Osteoblast (primary cell): ENCODE data around the gene DPP7. TPM values are rescaled to one million over a fixed set of nuclear protein-coding genes. Genes with fewer than 3 reads are reported as not detected.

ENCODE experiments used
- DNase-seq: peaks from one replicate; pipeline ENCODE4 v3.0.0; 2011; ENCODE audit warnings: low spot score, mixed read lengths; ENCODE audit not compliant: insufficient read length; ENCODE audit errors: missing footprints
- H2AFZ ChIP-seq: 2 replicates; pipeline ENCODE4 v1.6.0; 2011; ENCODE audit warnings: mild to moderate bottlenecking, low read length
- H3K27ac ChIP-seq: 2 replicates; pipeline ENCODE4 v1.5.1; 2011; ENCODE audit warnings: mild to moderate bottlenecking, low read depth, low read length, moderate library complexity
- H3K27me3 ChIP-seq: 2 replicates; pipeline ENCODE4 v1.6.0; 2012; ENCODE audit warnings: mild to moderate bottlenecking, control low read depth, inconsistent platforms, low read length, moderate library complexity; ENCODE audit not compliant: insufficient read depth
- H3K36me3 ChIP-seq: 2 replicates; pipeline ENCODE4 v1.5.1; 2011; ENCODE audit warnings: mild to moderate bottlenecking, low read length, control low read depth, moderate library complexity; ENCODE audit not compliant: insufficient read depth
- H3K4me1 ChIP-seq: 2 replicates; pipeline ENCODE4 v1.5.1; 2011; ENCODE audit warnings: mild to moderate bottlenecking, low read length, control low read depth, moderate library complexity; ENCODE audit not compliant: insufficient read depth
- H3K4me2 ChIP-seq: 2 replicates; pipeline ENCODE4 v1.6.0; 2011; ENCODE audit warnings: mild to moderate bottlenecking, low read length; ENCODE audit not compliant: insufficient read depth
- H3K4me3 ChIP-seq: fragments of 200-600 bp; sonication (generic); 3 replicates; pipeline ENCODE4 v1.5.1; 2012; ENCODE audit warnings: mild to moderate bottlenecking, low read length, inconsistent platforms; ENCODE audit not compliant: insufficient read depth
- H3K79me2 ChIP-seq: 2 replicates; pipeline ENCODE4 v1.6.0; 2012; ENCODE audit warnings: mild to moderate bottlenecking, low read length, control low read depth, inconsistent platforms; ENCODE audit not compliant: insufficient read depth
- H3K9me3 ChIP-seq: 2 replicates; pipeline ENCODE4 v1.5.1; 2011; ENCODE audit warnings: low read depth, low read length, control low read depth
- H4K20me1 ChIP-seq: 2 replicates; pipeline ENCODE4 v1.6.0; 2012; ENCODE audit warnings: mild to moderate bottlenecking, low read length, control low read depth; ENCODE audit not compliant: insufficient read depth
- CTCF ChIP-seq: IDR thresholded peaks from 2 replicates; pipeline ENCODE4 v1.5.1; 2011; ENCODE audit warnings: mild to moderate bottlenecking, low read depth, low read length, moderate library complexity; ENCODE audit errors: extremely low read depth
- total RNA-seq: library from RNA; depleted of rRNA; stranded (reverse); fragments of >200 nt; gene quantifications from 2 replicates; pipeline ENCODE4 v1.2.3, GENCODE V29; 2012

DPP7 gene
- total RNA-seq, 1 donor: 74.6 TPM

- H3K9me3 ChIP-seq: no peaks in the 10 kb centered on the region
- H3K27ac ChIP-seq: no peak overlapping the region
- peaks cover 26% of the 10 kb centered on the region for H3K79me2 ChIP-seq
- H3K36me3 ChIP-seq: peaks cover 23% of the 10 kb centered on the region
- no peak overlapping the region for H3K4me3 ChIP-seq
- H2AFZ ChIP-seq: no peak overlapping the region
- TF ChIP-seq CTCF: no peak
- no peaks in the 10 kb centered on the region for H3K27me3 ChIP-seq
- DNase-seq: peak; percentile 21
- peaks cover 25% of the 10 kb centered on the region for H3K4me1 ChIP-seq
- peaks cover 5% of the 10 kb centered on the region for H4K20me1 ChIP-seq
- no peak overlapping the region for H3K4me2 ChIP-seq
These were observed 25.1 kb downstream of the DPP7 start for GRCh38 chr9:137089232-137089947.

GRCh38 chr9:137088121-137088520, 26.4 kb downstream of the DPP7 start:
- peaks cover 26% of the 10 kb centered on the region for H3K79me2 ChIP-seq
- H3K36me3 ChIP-seq: peaks cover 23% of the 10 kb centered on the region
- H3K27me3 ChIP-seq: no peaks in the 10 kb centered on the region
- H2AFZ ChIP-seq: no peak overlapping the region
- DNase-seq: peak; percentile 65
- no peak for TF ChIP-seq CTCF
- no peak overlapping the region for H3K27ac ChIP-seq
- H3K4me3 ChIP-seq: no peak overlapping the region
- peaks cover 36% of the 10 kb centered on the region for H3K4me1 ChIP-seq
- H4K20me1 ChIP-seq: peaks cover 5% of the 10 kb centered on the region
- peak overlapping the region; percentile 98 for H3K4me2 ChIP-seq
- no peaks in the 10 kb centered on the region for H3K9me3 ChIP-seq

- H3K79me2 ChIP-seq: peaks cover 26% of the 10 kb centered on the region
- peaks cover 22% of the 10 kb centered on the region for H3K36me3 ChIP-seq
- H3K4me1 ChIP-seq: peaks cover 43% of the 10 kb centered on the region
- H3K27me3 ChIP-seq: no peaks in the 10 kb centered on the region
- peak; percentile 72 for DNase-seq
- peak overlapping the region; percentile 93 for H3K4me3 ChIP-seq
- peaks cover 5% of the 10 kb centered on the region for H4K20me1 ChIP-seq
- H3K4me2 ChIP-seq: peak overlapping the region; percentile 98
- no peak for TF ChIP-seq CTCF
- peak overlapping the region; percentile 46 for H3K27ac ChIP-seq
- H2AFZ ChIP-seq: peak overlapping the region; percentile 85
- H3K9me3 ChIP-seq: no peaks in the 10 kb centered on the region
These were observed 27.1 kb downstream of the DPP7 start for GRCh38 chr9:137087409-137087925.
